ENCODE measurements around the gene ABCC4.
A peak's percentile ranks its signal among the peaks of the same experiment; 100 is the strongest.

ABCC4 gene, protein sequence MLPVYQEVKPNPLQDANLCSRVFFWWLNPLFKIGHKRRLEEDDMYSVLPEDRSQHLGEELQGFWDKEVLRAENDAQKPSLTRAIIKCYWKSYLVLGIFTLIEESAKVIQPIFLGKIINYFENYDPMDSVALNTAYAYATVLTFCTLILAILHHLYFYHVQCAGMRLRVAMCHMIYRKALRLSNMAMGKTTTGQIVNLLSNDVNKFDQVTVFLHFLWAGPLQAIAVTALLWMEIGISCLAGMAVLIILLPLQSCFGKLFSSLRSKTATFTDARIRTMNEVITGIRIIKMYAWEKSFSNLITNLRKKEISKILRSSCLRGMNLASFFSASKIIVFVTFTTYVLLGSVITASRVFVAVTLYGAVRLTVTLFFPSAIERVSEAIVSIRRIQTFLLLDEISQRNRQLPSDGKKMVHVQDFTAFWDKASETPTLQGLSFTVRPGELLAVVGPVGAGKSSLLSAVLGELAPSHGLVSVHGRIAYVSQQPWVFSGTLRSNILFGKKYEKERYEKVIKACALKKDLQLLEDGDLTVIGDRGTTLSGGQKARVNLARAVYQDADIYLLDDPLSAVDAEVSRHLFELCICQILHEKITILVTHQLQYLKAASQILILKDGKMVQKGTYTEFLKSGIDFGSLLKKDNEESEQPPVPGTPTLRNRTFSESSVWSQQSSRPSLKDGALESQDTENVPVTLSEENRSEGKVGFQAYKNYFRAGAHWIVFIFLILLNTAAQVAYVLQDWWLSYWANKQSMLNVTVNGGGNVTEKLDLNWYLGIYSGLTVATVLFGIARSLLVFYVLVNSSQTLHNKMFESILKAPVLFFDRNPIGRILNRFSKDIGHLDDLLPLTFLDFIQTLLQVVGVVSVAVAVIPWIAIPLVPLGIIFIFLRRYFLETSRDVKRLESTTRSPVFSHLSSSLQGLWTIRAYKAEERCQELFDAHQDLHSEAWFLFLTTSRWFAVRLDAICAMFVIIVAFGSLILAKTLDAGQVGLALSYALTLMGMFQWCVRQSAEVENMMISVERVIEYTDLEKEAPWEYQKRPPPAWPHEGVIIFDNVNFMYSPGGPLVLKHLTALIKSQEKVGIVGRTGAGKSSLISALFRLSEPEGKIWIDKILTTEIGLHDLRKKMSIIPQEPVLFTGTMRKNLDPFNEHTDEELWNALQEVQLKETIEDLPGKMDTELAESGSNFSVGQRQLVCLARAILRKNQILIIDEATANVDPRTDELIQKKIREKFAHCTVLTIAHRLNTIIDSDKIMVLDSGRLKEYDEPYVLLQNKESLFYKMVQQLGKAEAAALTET (N-terminal part only)

DNA sequence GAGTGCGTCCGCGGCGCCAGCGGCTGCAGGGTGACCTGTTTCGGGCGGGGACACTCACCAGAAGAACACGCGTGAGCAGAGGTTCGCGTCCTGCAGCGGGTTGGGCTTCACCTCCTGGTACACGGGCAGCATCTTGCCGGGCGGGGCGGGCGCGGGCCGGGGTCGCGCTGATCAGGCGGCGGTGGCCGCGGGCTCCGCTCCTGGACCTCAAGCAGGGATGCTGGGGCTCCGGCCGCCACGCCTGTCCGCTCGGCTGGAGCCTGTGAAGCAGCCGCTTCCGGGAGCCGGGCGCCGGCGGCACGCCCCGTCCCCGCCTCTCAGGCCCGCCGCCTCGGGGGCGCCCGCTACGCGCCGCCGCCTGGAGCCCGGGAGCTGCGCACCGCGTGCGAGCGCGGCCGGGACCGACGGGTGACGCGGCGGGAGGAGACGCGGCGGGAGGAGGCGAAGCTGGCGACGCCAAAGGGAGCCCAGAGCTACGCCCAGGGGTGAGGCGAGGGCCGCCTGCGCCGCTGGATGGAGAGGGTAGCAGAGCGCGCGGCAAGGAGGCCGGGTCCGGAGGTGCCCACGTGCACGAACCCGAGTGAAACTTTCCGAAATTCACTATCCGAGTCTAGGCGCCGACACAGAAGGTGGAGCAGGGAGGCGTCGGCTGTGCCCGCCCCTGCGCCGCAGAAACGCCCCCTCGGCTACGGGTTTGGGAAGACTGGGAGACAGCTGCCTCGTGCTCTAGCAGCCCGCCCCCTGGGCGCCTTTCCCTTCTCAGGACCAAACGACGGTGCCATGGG is at the start of gene ABCC4:
ABCC4 (minus strand) TSS at position 269 of the 785 bp plus-strand sequence; CDS start at position 132, 137 bp downstream.
- DNase-seq = peak; percentile 22 to 49 (median 24)

DNA sequence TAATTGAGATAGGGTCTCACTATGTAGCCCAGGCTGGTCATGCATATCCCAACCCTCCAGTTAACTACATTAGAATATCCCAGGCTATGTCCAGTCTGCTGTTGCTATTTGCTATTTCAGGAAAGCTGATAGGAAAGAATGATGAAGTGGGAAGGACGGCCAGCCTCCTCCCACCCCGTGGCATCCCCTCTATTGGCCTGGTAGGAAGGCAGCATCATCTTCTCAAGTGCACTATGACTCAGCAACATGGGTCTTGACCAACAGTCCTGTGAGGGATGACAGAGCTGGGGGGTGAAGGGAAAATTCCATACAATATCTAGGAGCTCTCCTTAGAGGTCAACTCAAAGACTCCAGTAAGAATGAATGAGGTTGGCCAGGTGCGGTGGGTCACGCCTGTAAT is 48.0 kb upstream of the ABCC4 start:
- no peak for DNase-seq

DNA sequence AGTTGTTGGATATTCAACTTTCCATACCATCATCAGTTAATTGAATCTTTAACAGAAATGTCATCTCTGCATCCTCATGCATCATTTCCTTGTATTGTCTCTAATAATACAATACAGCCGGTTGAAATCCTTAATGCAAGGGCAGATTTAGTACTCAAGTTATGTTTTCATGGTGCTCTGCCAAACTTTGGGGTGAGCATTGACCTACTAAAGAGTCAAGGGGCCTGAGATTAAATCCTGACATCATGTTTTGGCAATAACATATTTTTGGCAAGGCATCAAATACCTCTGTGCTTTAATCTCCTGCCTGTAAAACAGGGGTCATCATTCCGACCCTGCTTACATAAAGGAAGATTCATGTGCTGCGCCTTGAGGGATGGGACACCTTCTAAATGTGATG is 42.7 kb upstream of the ABCC4 start:
- DNase-seq = no peak

DNA sequence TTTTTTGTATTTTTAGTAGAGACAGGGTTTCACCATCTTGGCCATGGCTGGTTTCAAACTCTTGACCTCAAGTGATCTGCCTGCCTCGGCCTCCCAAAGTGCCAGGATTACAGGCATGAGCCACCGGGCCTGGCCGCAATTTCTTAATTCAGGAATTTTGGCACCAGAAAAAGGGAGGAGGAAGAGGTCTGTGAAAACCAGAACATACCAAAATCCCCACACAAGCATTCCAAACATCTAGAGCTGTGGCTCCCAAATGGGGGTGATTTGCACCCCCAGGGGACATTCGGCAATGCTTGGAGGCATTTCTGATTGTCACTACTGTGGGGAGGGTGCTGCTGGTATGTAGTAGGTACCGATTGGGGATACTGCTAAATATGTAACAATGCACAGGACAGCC is 40.2 kb upstream of the ABCC4 start:
- no peak for DNase-seq

DNA sequence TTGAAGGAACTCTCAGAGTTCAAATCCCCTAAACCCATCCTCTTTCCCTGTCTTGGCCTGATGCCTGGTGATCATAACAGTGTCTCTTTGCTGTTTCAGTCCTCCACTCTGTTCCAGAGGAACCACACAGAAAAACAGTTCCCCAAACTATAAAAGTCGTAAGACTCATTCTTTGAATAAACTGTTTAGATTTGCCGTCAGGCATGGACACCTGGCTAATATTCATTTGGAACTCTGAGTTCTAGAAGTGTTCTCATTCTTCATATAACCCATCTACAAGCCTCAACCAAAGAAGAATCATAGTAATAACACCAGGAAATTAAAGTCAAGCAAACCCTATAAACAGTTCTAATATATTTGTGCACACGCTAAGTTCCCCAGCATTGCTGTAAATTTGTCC is 37.7 kb upstream of the ABCC4 start:
- DNase-seq = no peak

DNA sequence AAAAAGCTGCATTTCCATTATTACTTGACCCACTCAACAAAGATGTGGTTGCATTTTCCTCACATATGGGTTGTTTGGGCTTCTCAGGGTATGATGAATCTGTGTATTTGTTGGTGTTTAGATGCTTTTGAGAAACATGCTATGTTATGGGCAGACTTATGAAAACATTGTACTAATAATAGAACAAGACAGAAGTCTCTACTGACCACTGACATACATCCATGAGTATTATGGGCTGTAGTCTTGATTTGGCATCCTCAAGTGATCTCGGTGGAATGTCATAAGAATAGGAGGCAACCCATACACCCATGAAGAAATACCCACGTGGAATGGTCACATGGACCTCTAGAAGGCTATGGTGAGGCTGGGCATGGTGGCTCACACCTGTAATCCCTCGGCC is 36.3 kb upstream of the ABCC4 start:
- no peak for DNase-seq

DNA sequence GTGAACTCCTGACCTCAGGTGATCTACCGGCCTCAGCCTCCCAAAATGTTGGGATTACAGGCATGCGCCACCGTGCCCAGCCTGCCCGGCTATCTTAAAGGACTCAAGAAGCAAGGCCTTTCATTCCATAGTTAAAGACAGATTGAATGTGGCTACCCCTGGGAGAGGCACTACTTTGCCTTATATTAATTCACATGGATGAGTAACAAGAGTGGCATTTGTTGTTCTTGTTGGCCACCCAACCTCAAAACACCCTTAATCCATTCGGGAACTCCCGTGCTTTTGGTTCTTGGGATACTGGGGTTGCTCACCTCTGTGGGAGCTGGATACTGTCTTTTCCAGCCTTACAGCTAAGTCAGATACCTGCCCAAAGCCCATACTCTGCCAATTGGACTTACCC is 34.4 kb upstream of the ABCC4 start:
- DNase-seq = no peak

DNA sequence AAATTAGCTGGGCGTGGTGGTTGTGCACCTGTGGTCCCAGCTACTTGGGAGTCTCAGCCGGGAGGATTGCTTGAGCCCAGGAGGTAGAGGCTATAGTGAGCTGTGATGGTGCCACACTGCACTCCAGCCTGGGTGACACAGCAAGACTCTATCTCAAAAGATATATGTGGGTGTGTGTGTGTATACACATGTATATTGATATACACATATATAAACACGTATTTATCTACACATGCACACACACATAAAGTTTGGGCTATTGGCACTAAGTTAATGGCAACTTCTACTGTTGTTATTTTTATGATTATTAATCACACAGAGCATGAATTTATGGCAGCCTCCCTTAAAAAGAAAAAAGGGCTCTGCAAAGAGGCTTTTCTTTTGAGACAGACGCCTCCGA is 27.1 kb upstream of the ABCC4 start:
- no peak for DNase-seq

DNA sequence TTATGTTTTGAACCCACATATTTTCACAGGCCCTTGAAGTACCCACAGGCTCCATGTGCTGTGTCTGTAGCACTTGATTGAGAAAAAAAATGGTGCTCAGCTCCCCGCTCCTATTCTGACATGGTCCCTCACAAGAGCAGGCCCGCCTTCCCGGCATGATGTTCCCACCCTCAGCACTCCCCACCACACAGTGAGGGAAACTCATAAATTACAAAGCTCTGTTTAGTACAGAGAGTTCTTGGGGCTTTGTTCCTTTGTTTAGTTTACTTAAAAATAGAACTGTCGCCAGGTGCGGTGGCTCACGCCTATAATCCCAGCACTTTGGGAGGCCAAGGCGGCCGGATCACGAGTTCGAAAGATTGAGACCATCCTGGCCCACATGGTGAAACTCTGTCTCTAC is 25.9 kb upstream of the ABCC4 start:
- DNase-seq = no peak

DNA sequence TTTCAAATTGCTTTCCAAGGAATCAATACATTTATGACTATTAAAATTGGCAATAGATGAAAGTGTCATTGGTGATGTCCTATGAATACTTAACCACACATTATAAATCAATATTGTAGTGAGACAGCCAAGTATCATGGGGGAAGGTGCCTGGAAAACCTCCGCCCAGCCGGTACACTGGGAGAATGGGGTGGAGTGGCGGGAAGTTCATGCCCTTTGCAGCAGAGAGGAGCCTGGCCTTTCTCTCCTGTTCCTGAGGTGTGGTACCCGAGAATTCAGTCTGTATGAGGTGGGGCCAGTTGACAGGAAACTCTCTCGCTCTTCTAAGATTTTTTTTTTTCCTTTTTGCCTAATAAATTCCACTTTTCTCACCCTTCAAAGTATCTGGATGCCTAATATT is 25.4 kb upstream of the ABCC4 start:
- no peak for DNase-seq

DNA sequence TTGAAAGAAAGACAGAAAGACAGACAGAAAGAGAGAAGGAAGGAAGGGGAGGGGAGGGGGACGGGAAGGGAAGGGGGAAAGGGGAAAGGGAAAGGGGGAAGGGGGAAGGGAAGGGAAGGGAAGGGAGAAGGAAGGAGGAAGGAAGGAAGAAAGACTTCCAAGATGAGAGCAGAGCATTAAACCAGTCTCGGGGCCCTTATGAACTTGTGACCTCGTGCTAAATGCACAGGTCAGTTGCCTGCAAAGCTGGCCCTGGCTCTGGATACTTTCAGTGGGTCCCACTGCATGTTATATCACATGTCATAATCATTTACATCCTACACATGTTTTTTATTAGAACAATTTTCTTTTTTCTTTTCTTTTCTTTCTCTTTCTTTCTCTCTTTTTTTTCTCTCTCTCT is 24.2 kb upstream of the ABCC4 start:
- no peak for DNase-seq

DNA sequence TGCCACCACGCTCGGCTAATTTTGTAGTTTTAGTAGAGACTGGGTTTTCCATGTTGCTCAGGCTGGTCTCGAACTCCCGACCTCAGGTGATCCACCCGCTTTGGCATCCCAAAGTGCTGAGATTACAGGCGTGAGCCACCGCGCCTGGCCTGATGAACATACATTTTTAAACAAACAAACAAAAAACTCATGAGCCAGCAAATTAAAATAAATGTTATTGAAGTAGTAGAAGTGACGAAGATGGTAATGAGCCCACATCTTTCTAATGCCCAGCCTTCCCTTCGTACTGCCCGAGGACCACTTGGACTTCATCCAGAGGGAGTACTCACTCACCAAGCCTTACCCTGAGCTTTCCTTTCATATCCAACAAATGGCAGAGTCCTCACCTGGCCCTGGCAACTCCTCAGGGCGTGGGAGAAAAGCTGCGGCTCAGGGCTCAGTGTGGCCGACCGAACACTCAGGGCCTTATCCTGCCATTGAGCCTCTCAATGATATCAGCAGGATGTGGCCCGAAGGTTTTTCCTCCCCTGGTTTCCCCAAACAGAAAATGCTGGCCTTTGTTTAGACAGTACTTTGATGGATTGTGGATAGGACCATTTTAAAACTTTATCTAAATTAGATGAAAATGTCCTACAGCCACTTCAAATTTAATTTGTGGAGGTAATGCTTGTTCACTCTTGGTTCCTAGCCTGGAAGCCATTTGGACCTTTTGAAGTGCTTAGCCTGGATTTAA is 22.8 kb upstream of the ABCC4 start:
- DNase-seq = no peak

DNA sequence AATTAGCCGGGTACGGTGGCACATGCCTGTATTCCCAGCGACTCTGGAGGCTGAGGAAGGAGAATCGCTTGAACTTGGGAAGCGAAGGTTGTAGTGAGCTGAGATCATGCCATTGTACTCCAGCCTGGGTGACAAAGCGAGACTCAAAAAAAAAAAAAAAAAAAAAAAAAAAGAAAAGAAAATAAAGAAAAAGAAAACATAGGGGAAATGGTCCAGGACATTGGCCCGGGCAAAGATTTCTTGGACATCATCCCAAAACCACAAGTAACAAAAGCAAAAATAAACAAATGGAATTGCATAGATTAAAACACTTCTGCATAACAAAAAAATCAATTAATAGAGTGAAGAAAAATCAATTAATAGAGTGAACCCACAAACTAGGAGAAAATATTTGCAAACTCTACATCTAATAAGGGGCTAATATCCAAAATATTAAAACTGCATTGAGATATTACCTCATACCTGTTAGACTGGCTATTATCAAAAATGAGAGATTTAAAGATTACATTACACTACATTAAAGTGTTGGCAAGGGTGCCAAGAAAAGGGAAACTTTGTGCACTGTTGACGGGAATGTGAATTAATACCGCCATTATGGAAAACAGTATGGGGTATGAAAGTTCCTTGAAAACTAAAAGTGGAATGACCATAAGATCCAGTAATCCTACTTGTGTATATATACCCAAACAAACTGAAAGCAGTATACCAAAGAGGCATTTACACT is 18.5 kb upstream of the ABCC4 start:
- no peak for DNase-seq

DNA sequence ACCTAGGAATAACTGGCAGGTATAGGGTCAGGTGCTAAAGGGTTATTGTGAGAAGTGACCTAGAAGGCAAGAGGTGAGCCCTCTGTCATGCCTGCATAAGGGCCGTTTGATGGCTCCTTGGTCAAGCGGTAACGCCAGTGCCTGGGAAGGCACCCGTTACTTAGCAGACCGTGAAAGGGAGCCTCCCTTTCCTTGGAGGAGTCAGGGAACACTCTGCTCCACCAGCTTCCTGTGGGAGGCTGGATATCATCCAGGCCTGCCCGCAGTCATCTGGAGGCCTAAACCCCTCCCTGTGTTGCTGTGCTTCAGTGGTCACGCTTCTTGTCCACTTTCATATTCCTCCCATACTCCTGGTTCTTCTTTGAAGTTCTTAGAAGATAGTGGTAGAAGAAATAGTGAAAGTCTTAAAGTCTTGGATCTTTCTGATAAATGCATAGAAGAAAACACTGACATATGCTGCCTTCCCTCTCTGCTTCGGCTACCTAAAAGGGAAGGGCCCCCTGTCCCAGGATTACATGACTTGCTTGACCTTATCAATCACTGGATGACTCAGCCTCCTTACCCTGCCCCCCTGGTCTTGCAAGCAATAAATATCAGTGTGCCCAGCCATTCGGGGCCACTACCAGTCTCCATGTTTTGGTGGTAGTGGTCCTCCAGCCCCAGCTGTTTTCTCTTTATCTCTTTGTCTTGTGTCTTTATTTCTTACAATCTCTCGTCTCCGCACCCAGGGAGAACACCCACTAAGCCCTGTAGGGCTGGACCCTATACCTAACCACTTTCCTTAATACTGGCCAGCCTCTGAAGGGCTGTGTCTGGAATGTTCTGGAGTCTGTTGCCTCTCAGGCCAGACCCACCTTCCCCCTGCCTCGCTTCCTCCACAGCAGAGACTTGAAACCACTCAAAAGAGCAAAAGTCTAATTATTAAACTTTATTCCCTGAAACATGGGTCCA is 16.1 kb upstream of the ABCC4 start:
- no peak for DNase-seq

DNA sequence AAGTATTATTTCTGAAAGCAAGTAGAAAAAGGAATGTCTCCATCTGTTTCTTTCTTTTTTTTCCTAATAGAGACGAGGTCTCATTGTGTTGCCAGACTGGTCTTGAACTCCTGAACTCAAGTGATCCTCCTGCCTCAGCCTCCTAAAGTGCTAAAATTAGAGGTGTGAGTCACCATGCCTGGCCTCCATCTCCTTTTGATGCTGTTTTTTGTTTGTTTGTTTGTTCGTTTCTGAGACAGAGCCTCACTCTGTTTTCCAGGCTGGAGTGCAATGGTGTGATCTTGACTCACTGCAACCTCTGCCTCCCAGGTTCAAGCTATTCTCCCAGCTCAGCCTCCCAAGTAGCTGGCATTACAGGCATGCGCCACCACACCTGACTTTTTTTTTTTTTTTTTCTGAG is 14.5 kb upstream of the ABCC4 start:
- no peak for DNase-seq

DNA sequence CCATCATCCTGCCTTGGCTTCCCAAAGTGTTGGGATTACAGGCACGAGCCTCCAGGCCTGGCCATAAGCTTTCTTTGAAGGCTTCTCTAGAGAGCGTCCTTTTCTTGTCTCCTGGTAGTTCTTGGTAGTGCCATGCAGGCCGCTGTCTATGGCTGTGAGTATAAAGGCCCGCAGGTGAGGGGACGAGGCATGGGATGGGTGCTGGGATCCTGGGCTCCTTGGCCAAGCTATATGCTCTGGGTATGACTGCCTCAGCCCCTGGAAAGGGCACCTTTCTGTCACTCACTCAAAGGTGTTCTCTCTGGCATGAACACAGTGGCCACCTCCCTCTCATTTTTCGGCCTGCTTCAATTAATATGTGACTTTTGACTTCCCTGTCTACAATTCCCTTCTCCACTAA is 6.3 kb upstream of the ABCC4 start:
- no peak for DNase-seq

DNA sequence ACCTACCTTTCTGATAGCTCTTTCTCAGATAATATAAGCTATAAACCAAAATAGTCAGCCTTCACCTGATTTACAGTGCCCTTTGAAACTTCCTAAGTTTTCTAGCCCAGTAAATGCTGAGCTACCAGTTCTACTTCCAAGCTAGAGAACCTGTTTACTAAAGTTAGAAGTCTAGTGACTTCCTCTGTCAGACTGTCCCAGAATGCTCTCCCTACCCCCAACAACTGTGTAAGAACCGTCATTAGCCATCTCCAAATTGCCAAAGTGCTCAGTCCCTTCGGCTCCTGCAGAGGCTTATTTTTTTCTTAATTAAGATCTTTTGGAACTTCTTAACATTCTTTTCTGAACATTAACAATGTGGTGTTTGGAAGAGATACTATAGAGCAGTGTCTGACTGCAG is 3.2 kb upstream of the ABCC4 start:
- DNase-seq = no peak

DNA sequence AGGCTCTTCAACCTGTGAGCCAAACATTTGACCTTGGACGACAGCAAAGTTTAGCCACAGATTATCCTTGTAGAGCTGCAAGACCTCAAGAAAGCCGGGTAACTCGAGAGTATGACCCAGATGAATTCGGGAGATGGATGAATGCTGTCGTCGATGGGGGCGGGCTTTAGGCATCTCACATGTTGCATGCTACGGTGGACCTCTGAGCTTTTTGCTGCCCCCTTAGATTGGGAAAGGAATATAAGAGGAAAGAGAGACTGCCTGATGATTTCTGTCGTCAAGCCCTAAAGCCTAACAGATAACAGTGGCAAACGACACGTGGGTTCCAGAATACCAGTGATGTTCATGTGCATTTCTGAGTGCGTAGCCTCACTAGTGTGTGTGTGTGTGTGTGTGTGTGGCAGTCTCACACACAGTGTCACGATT is 730 bp upstream of the ABCC4 start:
- no peak for DNase-seq

DNA sequence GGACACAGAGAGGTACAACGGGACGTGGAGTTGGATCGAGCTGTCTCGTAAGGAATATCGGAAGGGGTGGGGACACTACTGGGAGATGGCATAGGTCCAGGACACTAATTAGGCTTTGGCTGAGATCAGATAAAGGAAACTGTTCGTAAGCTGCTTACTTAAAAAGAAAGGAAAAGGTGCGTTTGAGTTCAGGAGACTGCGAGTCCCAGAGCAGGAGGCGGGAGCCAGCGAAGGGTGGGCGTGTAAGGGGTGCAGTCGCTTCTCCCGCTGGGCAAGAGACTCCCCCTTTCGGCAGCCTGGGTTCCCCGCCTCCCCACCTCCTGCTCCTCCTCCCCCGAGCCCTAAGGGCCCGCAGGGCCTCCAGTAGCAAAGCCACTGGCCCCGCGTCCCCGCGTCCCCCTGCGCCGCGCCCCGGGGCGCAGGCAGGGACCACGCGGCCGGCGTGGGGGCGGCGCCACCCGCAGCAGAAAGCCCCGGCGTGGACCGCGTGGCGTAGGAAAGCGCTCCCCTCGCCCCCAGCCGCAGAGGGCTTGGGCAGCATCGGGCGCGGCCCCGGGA is 547 bp downstream of the ABCC4 start:
- peak in 3 of 4 experiments; percentile 4 to 30 (median 16) for DNase-seq

All from activated CD4-positive, CD25-positive, alpha-beta regulatory T cell (primary cell).